ENCODE measurements around the gene NCS1.
A peak's percentile ranks its signal among the peaks of the same experiment; 100 is the strongest.

Gene NCS1

GRCh38 chr9:130260816-130261765 lies 88.9 kb downstream of the NCS1 start:
- no peak for DNase-seq (ENCODE audit: low spot score in 2 of 2)
- H3K36me3 ChIP-seq (replicated peaks), result no peaks in the 10 kb centered on the region
- H3K27me3 ChIP-seq (ENCODE audit: low read depth), result peaks cover 45% of the 10 kb centered on the region
- in situ Hi-C loops (cut with MboI; ENCODE audit: low sequenced_read_pairs), result no loop called here
- H3K9me3 ChIP-seq, result no peaks in the 10 kb centered on the region
- H3K4me3 ChIP-seq, result no peak overlapping the region
- H3K4me1 ChIP-seq, result no peaks in the 10 kb centered on the region

- Histone ChIP-seq H3K4me1 (no peaks in the 10 kb centered on the region), H3K27me3 (ENCODE audit: low read depth) (peaks cover 54% of the 10 kb centered on the region), H3K9me3 (no peaks in the 10 kb centered on the region), H3K36me3 (replicated peaks) (no peaks in the 10 kb centered on the region), H3K4me3 (no peak overlapping the region)
- in situ Hi-C loops (cut with MboI; ENCODE audit: low sequenced_read_pairs), result no loop called here
- no peak for DNase-seq (ENCODE audit: low spot score in 2 of 2)
Measured at GRCh38 chr9:130262061-130262745, 90.0 kb downstream of the NCS1 start.

GRCh38 chr9:130262771-130263170 lies 90.6 kb downstream of the NCS1 start:
- H3K4me3 ChIP-seq, result no peak overlapping the region
- H3K36me3 ChIP-seq (replicated peaks), result no peaks in the 10 kb centered on the region
- H3K27me3 ChIP-seq (ENCODE audit: low read depth), result peaks cover 58% of the 10 kb centered on the region
- DNase-seq (ENCODE audit: low spot score in 2 of 2), result no peak
- H3K4me1 ChIP-seq, result no peaks in the 10 kb centered on the region
- in situ Hi-C loops (cut with MboI; ENCODE audit: low sequenced_read_pairs), result no loop called here
- no peaks in the 10 kb centered on the region for H3K9me3 ChIP-seq

- in situ Hi-C loops (cut with MboI; ENCODE audit: low sequenced_read_pairs), result no loop called here
- H3K36me3 ChIP-seq (replicated peaks), result no peaks in the 10 kb centered on the region
- no peak for DNase-seq (ENCODE audit: low spot score in 2 of 2)
- no peaks in the 10 kb centered on the region for H3K9me3 ChIP-seq
- H3K4me3 ChIP-seq, result no peak overlapping the region
- no peaks in the 10 kb centered on the region for H3K4me1 ChIP-seq
- peaks cover 58% of the 10 kb centered on the region for H3K27me3 ChIP-seq (ENCODE audit: low read depth)
Measured at GRCh38 chr9:130263601-130264413, 91.6 kb downstream of the NCS1 start.

GRCh38 chr9:130264414-130265350 lies 92.5 kb downstream of the NCS1 start:
- Histone ChIP-seq H3K4me3 (no peak overlapping the region), H3K9me3 (no peaks in the 10 kb centered on the region), H3K36me3 (replicated peaks) (no peaks in the 10 kb centered on the region), H3K4me1 (no peaks in the 10 kb centered on the region), H3K27me3 (ENCODE audit: low read depth) (peaks cover 58% of the 10 kb centered on the region)
- DNase-seq (ENCODE audit: low spot score in 2 of 2), result no peak
- in situ Hi-C loops (cut with MboI; ENCODE audit: low sequenced_read_pairs), result no loop called here

GRCh38 chr9:130265431-130266235 lies 93.4 kb downstream of the NCS1 start, which contains the start of gene HMCN2:
HMCN2 (plus strand) TSS chr9:130265760; CDS start chr9:130265879, 119 bp downstream.
- DNase-seq (ENCODE audit: low spot score in 2 of 2), result peak in 1 of 2 experiments; percentile 41
- Histone ChIP-seq H3K9me3 (no peaks in the 10 kb centered on the region), H3K27me3 (ENCODE audit: low read depth) (peaks cover 56% of the 10 kb centered on the region), H3K4me3 (peak within 1 kb of the TSS; percentile 8; the same call in 1 of the 2 replicates), H3K4me1 (no peaks in the 10 kb centered on the region), H3K36me3 (replicated peaks) (no peaks in the 10 kb centered on the region)
- in situ Hi-C loops (cut with MboI; ENCODE audit: low sequenced_read_pairs), result no loop called here

GRCh38 chr9:130266236-130267098 lies 94.3 kb downstream of the NCS1 start:
- Histone ChIP-seq H3K27me3 (ENCODE audit: low read depth) (peaks cover 53% of the 10 kb centered on the region), H3K36me3 (replicated peaks) (no peaks in the 10 kb centered on the region), H3K4me3 (no peak overlapping the region), H3K9me3 (no peaks in the 10 kb centered on the region), H3K4me1 (no peaks in the 10 kb centered on the region)
- DNase-seq (ENCODE audit: low spot score in 2 of 2), result no peak
- in situ Hi-C loops (cut with MboI; ENCODE audit: low sequenced_read_pairs), result no loop called here

GRCh38 chr9:130267930-130268329 lies 95.7 kb downstream of the NCS1 start:
- Histone ChIP-seq H3K36me3 (replicated peaks) (no peaks in the 10 kb centered on the region), H3K9me3 (no peaks in the 10 kb centered on the region), H3K4me1 (no peaks in the 10 kb centered on the region), H3K27me3 (ENCODE audit: low read depth) (peaks cover 48% of the 10 kb centered on the region), H3K4me3 (no peak overlapping the region)
- no peak for DNase-seq (ENCODE audit: low spot score in 2 of 2)
- in situ Hi-C loops (cut with MboI; ENCODE audit: low sequenced_read_pairs), result no loop called here

- peaks cover 40% of the 10 kb centered on the region for H3K27me3 ChIP-seq (ENCODE audit: low read depth)
- H3K4me1 ChIP-seq, result no peaks in the 10 kb centered on the region
- in situ Hi-C loops (cut with MboI; ENCODE audit: low sequenced_read_pairs), result no loop called here
- no peaks in the 10 kb centered on the region for H3K9me3 ChIP-seq
- DNase-seq (ENCODE audit: low spot score in 2 of 2), result no peak
- no peaks in the 10 kb centered on the region for H3K36me3 ChIP-seq (replicated peaks)
- no peak overlapping the region for H3K4me3 ChIP-seq
Measured at GRCh38 chr9:130268521-130269211, 96.5 kb downstream of the NCS1 start.

GRCh38 chr9:130271473-130271872 lies 99.3 kb downstream of the NCS1 start:
- no peak for DNase-seq (ENCODE audit: low spot score in 2 of 2)
- in situ Hi-C loops (cut with MboI; ENCODE audit: low sequenced_read_pairs), result no loop called here
- Histone ChIP-seq H3K4me1 (no peaks in the 10 kb centered on the region), H3K4me3 (no peak overlapping the region), H3K9me3 (no peaks in the 10 kb centered on the region), H3K36me3 (replicated peaks) (no peaks in the 10 kb centered on the region), H3K27me3 (ENCODE audit: low read depth) (peaks cover 14% of the 10 kb centered on the region)

- in situ Hi-C loops (cut with MboI; ENCODE audit: low sequenced_read_pairs), result no loop called here
- Histone ChIP-seq H3K27me3 (ENCODE audit: low read depth) (0 out of 2 replicates have a peak, but pooled peaks cover 5% of the 10 kb centered on the region), H3K4me3 (no peak overlapping the region), H3K9me3 (no peaks in the 10 kb centered on the region), H3K36me3 (replicated peaks) (no peaks in the 10 kb centered on the region), H3K4me1 (no peaks in the 10 kb centered on the region)
- no peak for DNase-seq (ENCODE audit: low spot score in 2 of 2)
Measured at GRCh38 chr9:130275156-130275555, 103.0 kb downstream of the NCS1 start.

Measured in HAP-1 (cell line).